Transverse colon (tissue), 4 donors: ENCODE measurements around the gene CACNA2D1.

Experiments used
- POLR2A ChIP-seq: fragments of 450-650 bp; IDR thresholded peaks from one replicate; pipeline ENCODE4 v1.6.1; 2016; ENCODE audit warnings: antibody characterized with exemption, mild to moderate bottlenecking, moderate library complexity
- POLR2AphosphoS5 ChIP-seq, 3 donors: sonication (generic); formaldehyde crosslinking; IDR thresholded peaks; one replicate each; pipeline ENCODE4 v1.6.1; 2016; ENCODE audit warnings: antibody characterized with exemption in 3 of 3
- TF ChIP-seq, protein P1 (sequence below), 5 experiments: fragments of 200-600 bp in 3 of 5; fragments of 450-650 bp in 2 of 5; sonication (generic) in 3 of 5; IDR thresholded peaks; 1 replicate in 2 of 5; 2 replicates in 3 of 5; pipeline ENCODE4 v1.5.1; 2016 to 2017; ENCODE audit warnings: antibody characterized with exemption in 5 of 5, inconsistent platforms in 3 of 5, mild to moderate bottlenecking in 2 of 5, moderate library complexity in 1 of 5

DNA sequence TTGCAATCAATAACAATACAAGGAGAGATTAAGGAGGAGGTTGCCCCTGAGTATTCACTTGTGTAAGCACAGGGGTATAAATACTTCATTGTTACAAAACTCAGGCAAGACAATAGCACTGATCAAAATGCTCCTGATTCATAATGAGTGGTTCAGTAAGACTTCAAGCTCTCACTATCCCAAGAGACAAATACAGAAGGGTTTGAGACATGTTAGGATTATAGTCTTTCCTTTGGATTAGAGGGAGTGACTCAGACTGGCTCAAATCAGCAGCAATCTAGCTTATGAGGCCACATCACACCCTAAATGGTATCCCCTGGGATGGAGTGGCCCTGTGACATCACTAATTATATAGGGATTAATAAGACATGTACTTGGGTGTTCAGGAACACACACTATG lies 506.5 kb downstream of the CACNA2D1 start:
- no peak for TF ChIP-seq POLR2AphosphoS5 (IDR thresholded peaks at IDR 0.05)
- TF ChIP-seq, protein P1, sequence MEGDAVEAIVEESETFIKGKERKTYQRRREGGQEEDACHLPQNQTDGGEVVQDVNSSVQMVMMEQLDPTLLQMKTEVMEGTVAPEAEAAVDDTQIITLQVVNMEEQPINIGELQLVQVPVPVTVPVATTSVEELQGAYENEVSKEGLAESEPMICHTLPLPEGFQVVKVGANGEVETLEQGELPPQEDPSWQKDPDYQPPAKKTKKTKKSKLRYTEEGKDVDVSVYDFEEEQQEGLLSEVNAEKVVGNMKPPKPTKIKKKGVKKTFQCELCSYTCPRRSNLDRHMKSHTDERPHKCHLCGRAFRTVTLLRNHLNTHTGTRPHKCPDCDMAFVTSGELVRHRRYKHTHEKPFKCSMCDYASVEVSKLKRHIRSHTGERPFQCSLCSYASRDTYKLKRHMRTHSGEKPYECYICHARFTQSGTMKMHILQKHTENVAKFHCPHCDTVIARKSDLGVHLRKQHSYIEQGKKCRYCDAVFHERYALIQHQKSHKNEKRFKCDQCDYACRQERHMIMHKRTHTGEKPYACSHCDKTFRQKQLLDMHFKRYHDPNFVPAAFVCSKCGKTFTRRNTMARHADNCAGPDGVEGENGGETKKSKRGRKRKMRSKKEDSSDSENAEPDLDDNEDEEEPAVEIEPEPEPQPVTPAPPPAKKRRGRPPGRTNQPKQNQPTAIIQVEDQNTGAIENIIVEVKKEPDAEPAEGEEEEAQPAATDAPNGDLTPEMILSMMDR (IDR thresholded peaks at IDR 0.05) = no peak
- no peak for TF ChIP-seq POLR2A
